AG09309 (cell line): ENCODE measurements around the gene DLG1.
A peak's percentile ranks its signal among the peaks of the same experiment; 100 is the strongest.

Experiments
- DNase-seq: peaks from one replicate; pipeline ENCODE4 v3.0.0-alpha.2; 2010; ENCODE audit warnings: low read depth
- H3K4me3 ChIP-seq: 2 replicates; pipeline ENCODE4 v1.5.1; 2011; ENCODE audit warnings: mild to moderate bottlenecking, low read depth, low read length, moderate library complexity; ENCODE audit not compliant: control insufficient read depth
- TF ChIP-seq, protein P1 (sequence below): IDR thresholded peaks from 2 replicates; pipeline ENCODE4 v1.5.1; 2011; ENCODE audit warnings: mild to moderate bottlenecking, low read depth, low read length, inconsistent platforms; ENCODE audit not compliant: insufficient read depth, control insufficient read depth; ENCODE audit errors: missing control alignments

DLG1 gene

DNA sequence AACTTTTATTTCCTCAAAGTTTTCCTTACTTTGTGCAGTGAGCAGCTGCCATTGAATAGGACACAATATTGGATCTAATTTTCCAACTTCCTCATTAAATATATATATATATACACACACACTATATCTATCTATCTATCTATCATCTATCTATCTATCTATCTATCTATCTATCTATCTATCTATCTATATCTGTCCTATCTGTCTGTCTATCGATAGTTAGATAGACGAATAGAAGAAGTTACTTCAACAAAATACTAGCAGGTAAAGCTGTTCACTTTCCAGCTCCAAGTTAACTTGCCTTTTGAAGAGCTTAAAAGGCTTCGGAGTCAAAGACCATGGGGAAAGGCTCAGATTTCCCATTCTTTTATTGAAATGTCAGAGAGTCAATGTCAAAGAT, 3.6 kb upstream of the DLG1 start:
- H3K4me3 ChIP-seq, result no peak overlapping the region
- DNase-seq, result no peak
- TF ChIP-seq, protein P1, sequence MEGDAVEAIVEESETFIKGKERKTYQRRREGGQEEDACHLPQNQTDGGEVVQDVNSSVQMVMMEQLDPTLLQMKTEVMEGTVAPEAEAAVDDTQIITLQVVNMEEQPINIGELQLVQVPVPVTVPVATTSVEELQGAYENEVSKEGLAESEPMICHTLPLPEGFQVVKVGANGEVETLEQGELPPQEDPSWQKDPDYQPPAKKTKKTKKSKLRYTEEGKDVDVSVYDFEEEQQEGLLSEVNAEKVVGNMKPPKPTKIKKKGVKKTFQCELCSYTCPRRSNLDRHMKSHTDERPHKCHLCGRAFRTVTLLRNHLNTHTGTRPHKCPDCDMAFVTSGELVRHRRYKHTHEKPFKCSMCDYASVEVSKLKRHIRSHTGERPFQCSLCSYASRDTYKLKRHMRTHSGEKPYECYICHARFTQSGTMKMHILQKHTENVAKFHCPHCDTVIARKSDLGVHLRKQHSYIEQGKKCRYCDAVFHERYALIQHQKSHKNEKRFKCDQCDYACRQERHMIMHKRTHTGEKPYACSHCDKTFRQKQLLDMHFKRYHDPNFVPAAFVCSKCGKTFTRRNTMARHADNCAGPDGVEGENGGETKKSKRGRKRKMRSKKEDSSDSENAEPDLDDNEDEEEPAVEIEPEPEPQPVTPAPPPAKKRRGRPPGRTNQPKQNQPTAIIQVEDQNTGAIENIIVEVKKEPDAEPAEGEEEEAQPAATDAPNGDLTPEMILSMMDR, result no peak

DNA sequence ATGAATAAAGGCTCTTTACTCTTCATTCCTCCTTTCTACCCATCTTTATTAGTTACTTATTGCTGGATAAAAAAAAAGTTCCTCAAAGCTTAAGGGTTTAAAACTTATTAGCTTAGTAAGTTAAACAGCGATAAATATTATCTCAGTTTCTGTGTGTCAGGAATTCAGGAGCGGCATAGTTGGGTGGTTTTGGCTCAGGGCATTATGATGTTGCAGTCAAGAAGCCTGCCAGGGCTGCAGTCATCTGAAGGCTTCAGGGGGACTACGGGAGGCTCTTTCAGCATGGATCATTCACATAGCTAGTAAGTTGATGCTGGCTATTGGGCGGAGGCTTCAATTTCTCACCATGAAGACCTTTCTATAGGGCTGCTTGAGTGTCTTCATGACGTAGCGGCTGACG, 1.9 kb upstream of the DLG1 start:
- no peak overlapping the region for H3K4me3 ChIP-seq
- TF ChIP-seq, protein P1, result no peak
- no peak for DNase-seq

DNA sequence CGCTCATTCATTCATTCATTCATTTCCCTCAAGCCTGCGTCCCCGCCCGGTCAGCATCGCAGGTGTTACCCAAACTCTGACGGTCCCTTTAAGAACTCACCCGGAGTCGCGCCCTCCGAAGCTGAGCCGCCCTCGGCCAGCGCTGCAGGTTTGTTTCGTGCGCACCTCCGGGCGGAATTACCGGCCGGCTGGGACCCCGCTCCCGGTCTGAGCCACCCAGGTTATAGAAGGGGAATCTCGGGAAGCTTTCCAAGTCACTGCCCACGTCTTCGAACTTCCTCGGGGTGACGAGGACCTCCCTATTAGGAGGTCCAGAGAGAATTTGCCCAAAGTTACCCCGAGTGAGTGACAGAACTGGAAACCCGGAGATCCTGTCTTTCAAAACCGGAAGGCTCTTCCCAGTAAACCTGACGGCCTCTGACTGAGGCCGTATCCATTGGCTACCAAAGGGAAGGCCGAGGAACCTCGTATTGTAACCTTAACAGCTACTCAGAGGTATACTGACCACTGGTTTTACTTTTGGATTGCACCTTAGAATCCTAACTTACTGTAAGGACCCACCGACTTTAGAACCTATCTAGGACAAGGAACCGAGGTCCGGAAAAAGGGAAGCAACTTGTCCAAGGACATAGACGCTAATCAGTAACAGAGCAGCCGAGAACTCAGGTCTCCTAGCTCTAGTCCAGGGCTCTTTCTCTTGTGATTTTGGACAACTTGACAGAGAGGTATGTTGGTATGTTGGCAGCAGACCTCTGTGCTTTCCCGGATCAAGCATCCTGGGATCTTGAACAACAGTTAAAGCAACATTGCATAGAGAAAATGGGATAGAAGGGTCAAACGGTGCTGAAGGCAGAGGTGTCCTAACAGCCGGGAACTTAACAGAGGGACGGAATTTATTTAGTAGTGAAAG, 788 bp upstream of the DLG1 start:
- TF ChIP-seq, protein P1, result no peak
- DNase-seq, result no peak

DNA sequence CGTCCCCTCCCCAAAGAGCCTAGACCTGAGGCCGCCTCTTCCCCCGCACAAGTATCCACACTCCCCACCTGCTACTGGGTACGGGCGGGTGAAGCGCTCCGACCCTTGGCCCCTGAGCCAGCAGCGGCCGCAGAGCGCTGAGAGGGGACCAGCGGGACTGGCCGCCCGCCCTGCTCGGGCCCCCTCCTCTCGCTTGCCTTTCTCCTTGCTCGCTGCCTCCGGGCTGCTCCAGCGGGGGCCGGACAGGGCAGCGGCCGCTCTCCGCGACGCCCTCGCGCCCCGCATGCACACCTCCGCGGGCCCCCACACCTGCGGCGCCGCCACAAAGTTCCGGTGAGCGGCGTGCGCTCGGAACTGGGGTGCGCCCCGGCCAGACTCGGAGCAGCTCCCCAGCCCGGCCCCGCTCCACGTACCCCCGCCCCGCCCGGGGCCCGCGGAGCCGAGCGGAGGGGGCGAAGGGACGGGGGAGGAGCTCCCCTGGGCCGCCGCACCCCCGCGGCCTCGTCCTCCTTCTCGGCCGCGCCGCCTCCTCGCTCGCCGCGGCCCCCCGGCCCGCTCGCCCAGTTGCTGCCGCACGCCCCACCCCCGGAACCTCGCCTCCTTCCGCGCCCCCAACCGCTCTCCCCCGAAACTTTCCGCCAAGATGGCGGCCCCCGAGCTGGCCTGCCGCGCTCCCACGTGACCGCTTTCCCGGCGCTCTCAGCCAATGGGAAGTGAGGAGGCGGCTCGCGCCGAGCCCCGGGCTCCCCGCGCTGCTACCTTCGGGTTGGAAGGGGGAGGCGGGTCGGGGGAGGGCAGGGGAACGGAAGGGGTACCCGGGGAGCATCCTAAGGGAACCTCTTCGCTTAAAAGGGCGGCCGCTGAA, 704 bp downstream of the DLG1 start:
- DNase-seq, result no peak
- peak overlapping the region; percentile 84 for H3K4me3 ChIP-seq
- TF ChIP-seq, protein P1, result no peak

More for the DNA sequence above, 788 bp upstream of the DLG1 start:
- H3K4me3 ChIP-seq, result peak overlapping the region; percentile 84

DNA sequence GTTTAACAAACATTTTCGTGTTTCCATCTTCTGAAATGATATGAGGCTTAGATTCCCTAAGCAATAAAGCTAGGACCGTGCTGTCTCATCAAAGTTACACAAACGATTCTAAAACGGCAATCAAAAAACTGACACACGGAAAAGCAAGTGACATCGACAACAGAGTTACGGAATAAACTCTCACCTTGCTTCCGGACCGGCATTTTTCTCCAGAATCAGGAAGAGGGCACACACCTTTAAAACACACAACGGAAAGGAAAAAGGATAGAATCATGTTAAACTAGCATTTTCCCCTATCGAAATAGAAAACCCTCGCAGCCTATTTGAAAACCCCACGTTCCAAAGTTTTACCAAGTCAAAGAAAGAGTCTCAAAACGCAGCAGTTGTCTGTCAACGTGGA, 1.4 kb downstream of the DLG1 start:
- H3K4me3 ChIP-seq, result peak overlapping the region; percentile 84
- TF ChIP-seq, protein P1, result no peak
- no peak for DNase-seq

DNA sequence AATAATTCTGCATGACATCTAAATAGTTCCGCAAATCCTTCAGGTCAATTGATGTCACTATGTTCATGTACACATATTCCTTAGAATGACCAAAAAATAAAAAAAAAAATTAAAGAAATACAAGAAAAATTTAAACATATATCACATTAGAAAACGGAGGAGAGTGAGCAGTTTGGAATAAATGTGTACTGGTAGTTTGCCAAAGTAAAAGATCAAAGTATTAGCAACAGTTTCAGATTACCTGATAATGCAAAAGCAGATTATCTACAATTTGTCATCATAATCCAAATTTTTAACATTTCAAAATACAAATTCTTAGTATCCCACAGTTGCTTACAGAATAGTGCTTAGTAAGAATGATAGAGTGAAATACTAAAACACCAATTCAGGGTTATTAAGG, 1.9 kb downstream of the DLG1 start:
- peak overlapping the region; percentile 84 for H3K4me3 ChIP-seq
- TF ChIP-seq, protein P1, result no peak
- DNase-seq, result no peak
